Stomach (tissue), 4 donors: ENCODE data around the gene CFAP61.

Source experiments
- EP300 ChIP-seq: sonication (generic); formaldehyde crosslinking; IDR thresholded peaks from one replicate; pipeline ENCODE4 v1.6.1; 2017; ENCODE audit warnings: antibody characterized with exemption
- POLR2A ChIP-seq, 4 donors: fragments of 450-650 bp; IDR thresholded peaks; one replicate each; pipeline ENCODE4 v1.6.1; 2016; ENCODE audit warnings: antibody characterized with exemption in 4 of 4, control low read depth in 2 of 4, mild to moderate bottlenecking in 1 of 4, moderate library complexity in 1 of 4
- POLR2AphosphoS5 ChIP-seq, 3 donors: sonication (generic); formaldehyde crosslinking; IDR thresholded peaks; one replicate each; pipeline ENCODE4 v1.6.1; 2016; ENCODE audit warnings: antibody characterized with exemption in 3 of 3
- TF ChIP-seq, protein P1 (sequence below), 7 experiments: fragments of 450-650 bp in 4 of 7; fragments of 200-600 bp in 3 of 7; sonication (generic) in 3 of 7; IDR thresholded peaks; one replicate each; pipeline ENCODE4 v1.5.1; 2016 to 2019; ENCODE audit warnings: antibody characterized with exemption in 7 of 7, control low read depth in 2 of 7, mild to moderate bottlenecking in 1 of 7

GRCh38 chr20:20404633-20405032 is 352.3 kb downstream of the CFAP61 start:
- no peak for TF ChIP-seq POLR2A (IDR thresholded peaks at IDR 0.05)
- no peak for TF ChIP-seq POLR2AphosphoS5 (IDR thresholded peaks at IDR 0.05)
- TF ChIP-seq, protein P1, sequence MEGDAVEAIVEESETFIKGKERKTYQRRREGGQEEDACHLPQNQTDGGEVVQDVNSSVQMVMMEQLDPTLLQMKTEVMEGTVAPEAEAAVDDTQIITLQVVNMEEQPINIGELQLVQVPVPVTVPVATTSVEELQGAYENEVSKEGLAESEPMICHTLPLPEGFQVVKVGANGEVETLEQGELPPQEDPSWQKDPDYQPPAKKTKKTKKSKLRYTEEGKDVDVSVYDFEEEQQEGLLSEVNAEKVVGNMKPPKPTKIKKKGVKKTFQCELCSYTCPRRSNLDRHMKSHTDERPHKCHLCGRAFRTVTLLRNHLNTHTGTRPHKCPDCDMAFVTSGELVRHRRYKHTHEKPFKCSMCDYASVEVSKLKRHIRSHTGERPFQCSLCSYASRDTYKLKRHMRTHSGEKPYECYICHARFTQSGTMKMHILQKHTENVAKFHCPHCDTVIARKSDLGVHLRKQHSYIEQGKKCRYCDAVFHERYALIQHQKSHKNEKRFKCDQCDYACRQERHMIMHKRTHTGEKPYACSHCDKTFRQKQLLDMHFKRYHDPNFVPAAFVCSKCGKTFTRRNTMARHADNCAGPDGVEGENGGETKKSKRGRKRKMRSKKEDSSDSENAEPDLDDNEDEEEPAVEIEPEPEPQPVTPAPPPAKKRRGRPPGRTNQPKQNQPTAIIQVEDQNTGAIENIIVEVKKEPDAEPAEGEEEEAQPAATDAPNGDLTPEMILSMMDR (IDR thresholded peaks at IDR 0.05) = no peak
- no peak for TF ChIP-seq EP300
